PC-3 (cell line): ENCODE data around the gene NKX6-2. TPM values are rescaled to one million over a fixed set of nuclear protein-coding genes. Genes with fewer than 3 reads are reported as not detected.

Source experiments
- ATAC-seq: fragments of 200-7000 bp; cut with Tn5 transposase; 2 replicates; pipeline ENCODE4 v1.9.1; 2020; ENCODE audit warnings: mild to moderate bottlenecking, moderate library complexity
- BruUV-seq: library from RNA; stranded (reverse); fragments of 400-500 nt; replicated peaks from 2 replicates; lab custom pipeline; 2021; lab: Mats Ljungman, UMichigan
- CTCF ChIA-PET: fragments of 300-600 bp; sonication (Branson Sonifier 250); formaldehyde crosslinking; loops from one replicate; lab custom pipeline; 2022; ENCODE audit warnings: antibody characterized with exemption; lab: Charles Lee
- POLR2A ChIA-PET: fragments of 300-600 bp; sonication (Branson Sonifier 250); formaldehyde crosslinking; loops from one replicate; lab custom pipeline; 2022; ENCODE audit warnings: antibody characterized with exemption; ENCODE audit not compliant: unreplicated experiment; lab: Charles Lee
- DNase-seq: peaks from one replicate; pipeline ENCODE4 v3.0.0-alpha.2; 2015
- H2AFZ ChIP-seq: fragments of 300-600 bp; sonication (generic); 2 replicates; pipeline ENCODE4 v1.6.0; 2016; ENCODE audit warnings: antibody characterized with exemption, low read length
- H3F3A ChIP-seq: fragments of 300-600 bp; sonication (generic); one replicate; pipeline ENCODE4 v1.6.0; 2017; ENCODE audit warnings: antibody characterized with exemption, low read length, control low read depth, mild to moderate bottlenecking; ENCODE audit not compliant: unreplicated experiment
- H3K27ac ChIP-seq: fragments of 300-600 bp; sonication (generic); 2 replicates; pipeline ENCODE4 v1.5.1; 2016; ENCODE audit warnings: mild to moderate bottlenecking, low read length
- H3K27me3 ChIP-seq: fragments of 300-600 bp; sonication (generic); 2 replicates; pipeline ENCODE4 v1.6.1; 2016; ENCODE audit warnings: low read length, mixed read lengths
- H3K36me3 ChIP-seq: fragments of 300-600 bp; sonication (generic); 2 replicates; pipeline ENCODE4 v1.6.1; 2016; ENCODE audit warnings: low read depth, mixed run types, low read length, mixed read lengths
- H3K4me1 ChIP-seq: fragments of 300-600 bp; sonication (generic); 2 replicates; pipeline ENCODE4 v1.5.1; 2016; ENCODE audit warnings: low read length; ENCODE audit not compliant: insufficient read depth
- H3K4me2 ChIP-seq: fragments of 300-600 bp; sonication (generic); 2 replicates; pipeline ENCODE4 v1.6.0; 2016; ENCODE audit warnings: low read length
- H3K4me3 ChIP-seq: fragments of 300-600 bp; sonication (generic); 2 replicates; pipeline ENCODE4 v1.5.1; 2016; ENCODE audit warnings: mild to moderate bottlenecking, low read length, mixed read lengths
- H3K79me2 ChIP-seq: fragments of 300-600 bp; sonication (generic); 2 replicates; pipeline ENCODE4 v1.6.1; 2017; ENCODE audit warnings: low read length, mixed read lengths
- H3K9ac ChIP-seq: fragments of 300-600 bp; sonication (generic); 2 replicates; pipeline ENCODE4 v1.6.0; 2016; ENCODE audit warnings: mild to moderate bottlenecking, low read length
- H3K9me2 ChIP-seq: fragments of 300-600 bp; sonication (generic); replicated peaks from 2 replicates; pipeline ENCODE4 v1.6.1; 2016; ENCODE audit warnings: mixed run types, low read length, mixed read lengths
- H3K9me3 ChIP-seq: fragments of 300-600 bp; sonication (generic); 2 replicates; pipeline ENCODE4 v1.6.1; 2016; ENCODE audit warnings: low read length, mixed read lengths
- H4K20me1 ChIP-seq: fragments of 300-600 bp; sonication (generic); 2 replicates; pipeline ENCODE4 v1.6.1; 2016; ENCODE audit warnings: low read length, mixed read lengths
- CTCF ChIP-seq: fragments of 300-600 bp; sonication (generic); conservative IDR thresholded peaks from 2 replicates; pipeline ENCODE4 v1.5.1; 2017; ENCODE audit warnings: antibody characterized with exemption, low read depth, mild to moderate bottlenecking, low read length
- EZH2 ChIP-seq: fragments of 300-600 bp; sonication (generic); IDR thresholded peaks from one replicate; pipeline ENCODE4 v1.6.1; 2017; ENCODE audit warnings: antibody characterized with exemption, mild to moderate bottlenecking, low read length; ENCODE audit not compliant: unreplicated experiment
- EZH2phosphoT487 ChIP-seq: fragments of 300-600 bp; sonication (generic); IDR thresholded peaks from 2 replicates; pipeline ENCODE4 v1.6.1; 2018; ENCODE audit warnings: mild to moderate bottlenecking, antibody characterized with exemption, low read length, borderline replicate concordance
- intact Hi-C: fragments of 100-400 bp; cut with micrococcal nuclease; formaldehyde crosslinking; loops from 2 replicates; pipeline ENCODE4 v1.9.0; 2023
- total RNA-seq: library from RNA; depleted of rRNA; stranded (reverse); fragments of >200 nt; gene quantifications from 2 replicates; pipeline ENCODE4 v1.2.3, GENCODE V29; 2014

Gene NKX6-2
- total RNA-seq, 1 experiment from 2014 or later, result not detected

- H3K4me2 ChIP-seq, result no peak overlapping the region
These were observed 37.8 kb downstream of the NKX6-2 start for GRCh38 chr10:132748135-132748534.

GRCh38 chr10:132746801-132747625 is 38.9 kb downstream of the NKX6-2 start:
- Histone ChIP-seq H3K4me2 (no peak overlapping the region), H3K36me3 (no peaks in the 10 kb centered on the region; the same call in 1 of the 2 replicates), H3K27me3 (no peaks in the 10 kb centered on the region), H4K20me1 (no peaks in the 10 kb centered on the region), H3K79me2 (no peaks in the 10 kb centered on the region), H3F3A (no peaks in the 10 kb centered on the region), H3K27ac (no peak overlapping the region), H3K9ac (no peak overlapping the region), H3K9me3 (no peaks in the 10 kb centered on the region), H3K9me2 (no peaks in the 10 kb centered on the region), H3K4me3 (no peak overlapping the region), H2AFZ (no peak overlapping the region), H3K4me1 (no peaks in the 10 kb centered on the region)
- ATAC-seq, result no peak
- CTCF ChIA-PET, result no interaction called here
- POLR2A ChIA-PET, result no interaction called here
- intact Hi-C loops, result no loop called here
- DNase-seq, result no peak
- TF ChIP-seq EZH2, result no peak
- TF ChIP-seq EZH2phosphoT487, result no peak
- no peak for TF ChIP-seq CTCF
- no TSS peak for BruUV-seq

More at GRCh38 chr10:132748135-132748534, 37.8 kb downstream of the NKX6-2 start:
- CTCF ChIA-PET, result no interaction called here
- POLR2A ChIA-PET, result no interaction called here
- no TSS peak for BruUV-seq
- Histone ChIP-seq H3K4me1 (no peaks in the 10 kb centered on the region), H3K9me3 (no peaks in the 10 kb centered on the region), H4K20me1 (no peaks in the 10 kb centered on the region), H3K9me2 (no peaks in the 10 kb centered on the region), H2AFZ (no peak overlapping the region), H3K4me3 (no peak overlapping the region), H3K9ac (no peak overlapping the region), H3F3A (no peaks in the 10 kb centered on the region), H3K36me3 (no peaks in the 10 kb centered on the region; the same call in 1 of the 2 replicates), H3K27me3 (no peaks in the 10 kb centered on the region), H3K27ac (no peak overlapping the region), H3K79me2 (no peaks in the 10 kb centered on the region)
- ATAC-seq (no peak), DNase-seq (no peak)
- intact Hi-C loops, result no loop called here
- TF ChIP-seq CTCF (no peak), EZH2 (no peak)

- Histone ChIP-seq H3K4me2 (no peak overlapping the region), H2AFZ (no peak overlapping the region), H3K4me3 (no peak overlapping the region), H3F3A (no peaks in the 10 kb centered on the region), H3K27me3 (no peaks in the 10 kb centered on the region), H3K9me3 (no peaks in the 10 kb centered on the region), H3K27ac (no peak overlapping the region), H3K4me1 (no peaks in the 10 kb centered on the region), H3K79me2 (no peaks in the 10 kb centered on the region), H3K9me2 (no peaks in the 10 kb centered on the region), H4K20me1 (no peaks in the 10 kb centered on the region), H3K36me3 (no peaks in the 10 kb centered on the region; the same call in 1 of the 2 replicates), H3K9ac (no peak overlapping the region)
- intact Hi-C loops, result no loop called here
- no TSS peak for BruUV-seq
- DNase-seq (no peak), ATAC-seq (no peak)
- ChIA-PET POLR2A (no interaction called here), CTCF (no interaction called here)
- TF ChIP-seq EZH2phosphoT487 (no peak), EZH2 (no peak), CTCF (no peak)
These were observed 39.6 kb downstream of the NKX6-2 start for GRCh38 chr10:132746386-132746785.
